Anterior cingulate cortex (tissue), 58 donors: ENCODE measurements around the gene RPH3AL.
"Not testable (repeated sequence)": the region's sequence is repeated elsewhere in the genome, so short reads cannot be mapped to it uniquely, and the experiment has no call there.

Experiments used
- DNase-seq, 58 donors: peaks; one replicate each; lab custom pipeline; 2025; lab: John Stamatoyannopoulos, UW

The RPH3AL gene

DNA sequence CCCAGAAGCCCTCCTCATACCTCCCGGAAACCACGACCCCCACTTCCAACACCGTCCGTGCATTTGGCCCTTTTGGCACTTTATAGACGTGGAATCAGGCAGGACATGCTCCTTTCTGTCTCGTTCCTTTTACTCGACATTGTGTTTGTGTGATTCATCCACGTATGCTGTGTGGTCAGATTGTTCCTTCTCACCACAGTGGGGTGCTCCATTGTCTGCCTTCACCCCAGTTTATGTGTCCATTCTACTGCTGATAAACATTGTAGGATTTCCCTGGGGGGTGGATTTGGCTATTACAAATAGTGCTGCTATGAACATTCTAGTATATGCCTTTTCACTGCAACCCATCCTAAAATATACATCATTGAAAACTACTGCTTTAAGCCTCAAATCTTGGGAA, 28.9 kb upstream of the RPH3AL start:
- no peak for DNase-seq

DNA sequence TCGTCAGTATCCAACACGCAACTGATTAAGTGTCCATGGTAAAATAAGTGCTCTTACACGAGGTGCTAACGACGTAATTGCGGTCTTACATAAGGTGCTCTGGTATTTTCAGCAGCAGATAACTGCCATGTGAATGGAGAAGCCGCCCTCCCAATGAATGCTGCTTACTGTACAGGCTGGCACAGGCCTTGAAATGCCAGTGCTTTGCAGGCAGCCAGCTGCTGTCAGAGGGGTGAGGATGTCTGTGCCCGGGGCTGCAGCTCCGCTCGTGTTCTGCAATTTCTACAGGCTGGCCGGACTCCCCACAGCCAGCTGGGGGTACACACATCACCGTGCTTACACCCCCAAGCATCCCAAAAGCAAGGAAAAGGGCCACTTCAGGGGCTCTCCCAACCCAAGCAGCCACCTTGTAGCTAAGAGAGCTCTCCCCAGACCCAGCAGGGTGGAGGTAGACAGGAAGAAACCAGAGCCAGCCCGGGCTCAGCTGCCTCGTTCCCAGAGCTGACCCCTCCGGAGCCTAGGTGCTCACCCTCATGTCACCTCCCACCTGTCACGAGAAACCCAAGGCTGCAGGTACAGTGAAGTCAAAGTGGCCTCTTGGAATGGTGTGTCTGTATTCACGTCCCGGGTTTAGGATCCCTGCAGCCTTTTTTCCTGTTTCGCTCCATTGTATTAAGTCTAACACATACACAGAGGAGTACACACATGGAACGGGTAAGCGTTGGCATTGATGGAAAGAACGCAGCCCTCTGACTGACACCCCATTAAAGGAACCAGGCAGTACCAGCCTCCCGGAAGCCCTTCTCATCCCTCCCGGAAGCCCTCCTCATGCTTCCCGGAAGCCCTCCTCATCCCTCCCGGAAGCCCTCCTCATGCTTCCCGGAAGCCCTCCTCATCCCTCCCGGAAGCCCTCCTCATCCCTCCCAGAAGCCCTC, 27.2 kb upstream of the RPH3AL start:
- DNase-seq: no peak

DNA sequence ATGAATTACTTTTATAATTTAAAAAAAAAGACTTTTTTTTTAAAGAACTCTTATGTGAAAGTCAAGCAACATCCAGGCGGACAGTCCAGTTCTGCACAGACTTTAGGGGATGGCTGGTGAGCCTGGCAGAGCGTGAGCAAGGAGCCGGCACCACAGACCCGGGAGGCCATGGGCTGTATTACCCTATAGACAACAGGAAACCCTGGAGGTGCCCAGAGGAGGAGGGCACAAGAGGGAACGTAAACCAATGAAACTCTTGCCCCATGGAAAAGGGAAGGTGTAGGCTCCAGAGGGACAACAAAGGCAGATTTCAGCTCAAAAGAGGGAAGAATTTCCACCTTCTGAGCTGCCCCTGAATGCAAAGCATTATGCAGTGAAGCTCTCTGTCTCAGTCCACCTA, 25.5 kb upstream of the RPH3AL start:
- no peak for DNase-seq

DNA sequence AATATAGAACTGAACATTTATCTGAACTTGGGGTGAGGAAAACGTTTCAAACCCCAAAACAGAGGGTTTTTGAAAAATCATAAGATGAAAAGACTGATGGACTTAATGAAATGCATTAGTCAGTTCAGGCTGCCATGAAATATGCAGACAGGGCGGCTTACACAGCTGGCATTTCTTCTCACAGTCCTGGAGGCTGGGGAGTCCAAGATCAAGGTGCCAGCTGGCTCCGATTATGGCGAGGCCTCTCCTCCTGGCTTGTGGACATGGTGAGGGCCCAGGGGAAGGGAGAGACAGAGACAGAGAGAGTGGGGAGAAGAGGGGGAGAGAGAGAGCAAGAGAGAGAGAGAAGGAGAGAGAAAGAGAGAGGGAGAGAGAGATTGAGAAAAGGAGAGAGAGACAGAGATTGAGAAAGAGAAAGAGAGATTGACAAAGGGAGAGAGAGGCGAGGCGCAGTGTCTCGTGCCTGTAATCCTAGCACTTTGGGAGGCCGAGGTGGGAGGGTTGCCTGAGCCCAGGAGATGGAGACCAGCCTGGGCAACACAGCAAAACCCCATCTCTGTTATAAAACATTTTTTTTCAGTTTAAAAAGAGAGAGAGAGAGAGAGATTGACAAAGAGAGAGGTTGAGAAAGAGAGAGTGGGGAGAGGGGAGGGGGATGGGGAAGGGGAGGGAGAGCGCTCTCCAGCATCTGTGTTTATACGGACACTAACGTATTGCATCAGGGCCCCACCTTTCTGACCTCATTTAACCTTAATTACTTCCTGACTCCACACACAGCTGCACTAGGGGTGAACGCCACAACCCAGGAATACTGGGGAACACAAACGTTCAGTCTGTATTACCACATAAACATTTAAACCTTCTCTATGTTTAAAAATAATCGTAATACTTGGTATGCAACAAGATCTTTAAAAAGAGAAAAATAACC, 24.6 kb upstream of the RPH3AL start:
- DNase-seq: no peak

DNA sequence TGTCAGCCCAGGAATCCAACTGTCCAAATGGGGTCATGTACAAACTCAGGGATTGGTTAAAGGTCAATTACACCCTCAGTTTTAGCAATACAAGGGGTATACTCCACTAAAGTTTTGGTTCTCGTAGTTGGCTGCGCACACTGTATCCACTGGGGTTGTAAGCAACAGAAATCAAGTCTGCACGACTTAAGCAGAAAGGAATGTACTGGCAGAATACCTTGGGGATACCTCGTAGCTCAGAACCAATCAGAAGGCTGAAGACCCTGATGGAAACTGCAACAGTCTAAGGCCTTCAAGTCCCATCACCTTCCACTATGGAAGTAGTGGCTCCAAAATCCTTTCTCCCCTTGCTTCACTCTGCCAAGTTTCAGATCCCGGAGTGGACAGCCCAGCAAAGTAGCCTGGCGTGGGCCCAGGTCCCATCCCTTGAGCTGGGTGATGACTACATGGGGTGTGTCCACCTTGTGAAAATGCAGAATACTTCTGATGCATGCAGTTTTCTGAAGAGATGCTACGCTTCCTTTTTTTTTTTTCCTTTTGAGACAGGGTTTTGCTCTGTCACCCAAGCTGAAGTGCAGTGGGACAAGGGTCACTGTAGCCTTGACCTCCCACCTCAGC, 21.1 kb upstream of the RPH3AL start:
- no peak for DNase-seq

DNA sequence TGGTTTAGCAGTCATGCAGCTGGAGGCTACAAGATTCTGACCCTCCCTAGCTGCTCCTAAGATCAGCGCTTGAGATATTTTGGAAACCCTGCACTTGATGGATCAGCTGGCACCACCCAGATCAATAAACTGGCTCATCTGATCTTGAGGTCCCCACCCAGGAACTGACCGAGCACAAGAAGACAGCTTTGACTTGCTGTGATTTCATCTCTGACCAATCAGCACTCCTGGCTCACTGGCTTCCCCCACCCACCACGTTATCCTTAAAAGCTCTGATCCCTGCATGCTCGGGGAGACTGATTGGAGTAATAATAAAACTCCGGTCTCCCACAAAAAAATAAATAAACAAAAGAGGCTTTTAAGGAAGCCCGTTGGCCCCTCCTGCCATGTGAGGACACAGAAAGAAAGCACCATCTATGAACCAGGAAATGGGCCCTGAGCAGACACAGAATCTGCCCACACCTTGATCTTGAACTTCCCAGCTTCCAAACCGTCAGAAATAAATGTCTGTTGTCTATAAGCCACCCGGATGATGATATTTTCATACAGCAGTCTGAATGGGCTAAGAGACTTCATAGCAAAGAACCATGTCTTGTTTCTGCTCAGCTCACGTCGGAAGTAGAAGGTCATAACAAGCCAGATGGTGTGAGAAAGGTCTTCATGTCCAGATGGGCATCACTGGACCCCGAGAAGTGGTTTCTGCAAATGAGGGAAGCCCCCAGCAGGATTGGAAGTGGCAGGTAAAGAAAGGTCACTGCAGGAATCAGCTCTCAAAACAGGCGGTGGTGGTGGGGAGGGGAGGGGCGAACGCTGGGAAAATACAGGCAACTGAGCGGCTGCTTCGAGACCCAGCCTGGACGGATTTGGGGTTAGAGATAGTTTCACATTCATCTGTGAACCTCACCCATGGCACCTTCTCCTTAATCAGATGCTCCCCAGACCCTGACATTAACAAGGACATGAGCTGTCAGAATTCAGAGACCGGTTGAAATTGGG, 19.8 kb upstream of the RPH3AL start:
- DNase-seq: no peak

DNA sequence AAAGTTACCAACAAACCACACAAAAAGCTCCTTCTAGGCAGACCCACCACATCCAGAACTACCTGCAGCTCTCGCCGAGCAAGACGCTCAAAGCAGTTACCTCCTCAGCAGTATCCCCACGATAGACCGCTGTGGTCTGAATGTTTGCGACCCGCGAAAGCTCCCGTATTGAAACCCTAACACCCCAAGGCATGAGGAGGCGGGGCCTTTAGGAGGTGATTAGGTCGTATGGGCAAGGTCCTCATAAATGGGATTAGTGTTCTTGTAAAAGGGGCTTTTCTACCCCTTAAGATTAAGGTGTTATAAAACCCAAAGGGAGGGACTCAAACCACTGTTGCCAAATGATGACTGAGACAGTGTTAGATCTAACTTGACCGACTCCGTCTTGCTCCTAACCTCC, 19.0 kb upstream of the RPH3AL start:
- no peak for DNase-seq

DNA sequence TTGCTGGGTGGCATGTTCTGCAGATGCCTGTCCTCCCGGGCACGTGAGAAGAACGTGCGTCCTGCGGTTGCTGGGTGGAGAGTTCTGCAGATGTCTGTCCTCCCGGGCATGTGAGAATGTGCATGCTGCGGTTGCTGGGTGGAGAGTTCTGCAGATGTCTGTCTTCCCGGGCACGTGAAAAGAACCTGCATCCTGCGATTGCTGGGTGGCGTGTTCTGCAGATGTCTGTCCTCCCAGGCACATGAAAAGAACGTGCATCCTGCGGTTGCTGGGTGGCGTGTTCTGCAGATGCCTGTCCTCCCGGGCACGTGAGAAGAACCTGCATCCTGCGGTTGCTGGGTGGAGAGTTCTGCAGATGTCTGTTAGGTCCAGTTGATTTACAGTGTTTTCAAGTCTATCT, 15.0 kb upstream of the RPH3AL start:
- DNase-seq: not testable (repeated sequence)

DNA sequence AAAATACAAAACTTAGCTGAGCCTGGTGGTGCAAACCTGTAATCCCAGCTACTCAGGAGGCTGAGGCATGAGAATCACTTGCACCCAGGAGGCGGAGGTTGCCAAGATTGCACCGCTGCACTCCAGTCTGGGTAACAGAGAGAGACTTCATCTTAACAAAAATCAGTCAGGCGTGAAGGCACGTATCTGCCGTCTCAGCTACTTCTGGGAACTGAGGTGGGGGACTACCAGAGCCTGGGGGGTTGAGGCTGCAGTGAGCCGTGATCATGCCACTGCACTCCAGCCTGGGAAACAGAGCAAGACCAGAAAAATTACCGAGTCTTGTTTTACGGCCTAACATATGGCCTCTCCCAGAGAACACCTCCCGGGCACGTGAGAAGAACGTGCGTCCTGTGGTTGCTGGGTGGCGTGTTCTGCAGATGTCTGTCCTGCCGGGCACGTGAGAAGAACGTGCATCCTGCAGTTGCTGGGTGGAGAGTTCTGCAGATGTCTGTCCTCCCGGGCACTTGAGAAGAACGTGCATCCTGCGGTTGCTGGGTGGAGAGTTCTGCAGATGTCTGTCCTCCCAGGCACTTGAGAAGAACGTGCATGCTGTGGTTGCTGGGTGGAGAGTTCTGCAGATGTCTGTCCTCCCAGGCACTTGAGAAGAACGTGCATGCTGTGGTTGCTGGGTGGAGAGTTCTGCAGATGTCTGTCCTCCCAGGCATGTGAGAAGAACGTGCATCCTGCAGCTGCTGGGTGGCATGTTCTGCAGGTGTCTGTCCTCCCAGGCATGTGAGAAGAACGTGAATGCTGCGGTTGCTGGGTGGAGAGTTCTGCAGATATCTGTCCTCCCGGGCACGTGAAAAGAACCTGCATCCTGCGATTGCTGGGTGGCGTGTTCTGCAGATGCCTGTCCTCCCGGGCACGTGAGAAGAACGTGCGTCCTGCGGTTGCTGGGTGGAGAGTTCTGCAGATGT, 14.3 kb upstream of the RPH3AL start:
- DNase-seq: not testable (repeated sequence)

DNA sequence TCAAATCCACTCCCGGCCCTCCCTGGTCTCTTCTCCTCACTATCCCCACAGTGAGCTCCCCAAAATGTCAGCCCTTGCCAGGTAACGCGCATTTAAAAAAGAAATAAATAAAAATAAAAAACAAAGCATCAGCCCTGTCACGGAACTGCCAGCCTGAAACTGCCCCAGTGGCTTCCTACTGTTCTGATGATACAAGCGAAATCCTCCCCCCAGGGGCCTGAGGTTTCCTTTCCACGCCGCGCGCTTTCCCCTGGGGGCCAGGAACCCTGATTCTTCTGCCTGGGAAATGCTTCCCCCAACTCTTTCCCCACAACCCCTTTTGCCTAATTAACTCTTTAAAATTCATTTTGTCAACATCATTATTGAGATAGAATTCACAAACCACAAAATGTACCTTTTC, 12.2 kb upstream of the RPH3AL start:
- no peak for DNase-seq

DNA sequence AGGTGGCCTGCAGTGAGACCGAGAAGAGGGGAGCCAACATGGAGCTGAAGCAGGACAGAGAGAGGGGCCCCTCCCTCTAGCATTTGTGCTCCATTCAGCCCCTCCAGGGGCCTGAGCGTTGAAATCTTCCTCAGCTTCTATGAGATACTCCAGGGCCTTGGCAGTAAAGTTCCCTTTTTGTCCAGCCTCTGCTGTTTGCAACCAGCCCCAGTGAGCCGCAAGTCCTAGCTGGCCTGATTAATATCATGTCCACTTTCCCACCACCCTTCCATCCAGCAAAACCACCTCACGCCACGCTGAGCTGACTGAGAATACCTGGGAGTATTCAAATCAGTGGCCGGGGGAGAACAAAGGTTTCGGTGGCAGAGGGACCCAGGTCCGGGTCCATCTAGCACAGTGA, 11.7 kb upstream of the RPH3AL start:
- DNase-seq: no peak

DNA sequence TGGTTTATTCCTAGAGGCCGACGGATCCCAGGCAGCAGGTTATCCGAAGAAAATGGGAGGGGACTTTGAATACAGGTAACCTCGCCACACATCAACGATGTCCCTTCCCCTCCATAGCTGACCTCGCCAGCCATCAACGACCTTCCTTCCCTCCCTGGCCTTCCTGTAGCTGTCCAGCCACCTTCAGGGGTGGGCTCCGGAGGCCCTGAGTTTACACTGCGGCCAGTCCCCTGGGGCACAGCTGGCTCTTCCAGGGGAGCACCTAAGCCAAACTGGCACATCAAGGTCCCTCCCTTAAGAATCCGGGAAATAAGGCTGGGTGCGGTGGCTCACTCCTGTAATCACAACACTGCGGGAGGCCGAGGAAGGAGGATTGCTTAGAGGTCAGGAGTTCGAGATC, 10.1 kb upstream of the RPH3AL start:
- no peak for DNase-seq

DNA sequence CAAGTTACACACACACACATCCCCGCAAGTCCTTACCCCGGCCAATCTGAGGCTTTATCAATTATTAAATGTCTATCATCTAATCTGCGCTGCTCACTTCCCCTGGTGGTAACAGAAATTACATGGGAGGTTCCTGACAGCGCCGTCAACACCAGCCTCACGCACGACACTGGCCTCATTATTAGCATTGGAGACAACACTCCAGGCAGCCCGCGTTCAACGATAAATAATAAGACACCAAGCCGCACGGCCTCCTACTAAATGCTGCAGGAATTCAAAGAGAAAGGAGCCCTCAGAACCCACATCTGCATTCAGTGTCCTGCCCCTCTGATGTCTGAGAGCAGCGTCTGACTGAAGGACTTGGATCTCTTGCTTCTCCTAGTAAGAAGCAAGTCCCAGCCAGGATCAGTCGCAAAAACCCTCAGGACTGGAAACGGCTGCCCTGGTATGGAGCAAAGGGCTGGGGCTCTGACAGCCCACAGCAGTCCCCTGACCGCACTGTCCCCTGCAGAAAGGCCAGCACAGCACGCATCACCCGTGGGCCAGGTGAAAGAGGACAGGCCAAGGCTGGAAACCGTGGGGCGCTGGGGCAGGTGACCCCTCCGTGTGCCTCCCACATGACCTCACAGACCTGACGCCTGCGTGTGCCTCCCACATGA, 7.6 kb upstream of the RPH3AL start:
- DNase-seq: no peak

DNA sequence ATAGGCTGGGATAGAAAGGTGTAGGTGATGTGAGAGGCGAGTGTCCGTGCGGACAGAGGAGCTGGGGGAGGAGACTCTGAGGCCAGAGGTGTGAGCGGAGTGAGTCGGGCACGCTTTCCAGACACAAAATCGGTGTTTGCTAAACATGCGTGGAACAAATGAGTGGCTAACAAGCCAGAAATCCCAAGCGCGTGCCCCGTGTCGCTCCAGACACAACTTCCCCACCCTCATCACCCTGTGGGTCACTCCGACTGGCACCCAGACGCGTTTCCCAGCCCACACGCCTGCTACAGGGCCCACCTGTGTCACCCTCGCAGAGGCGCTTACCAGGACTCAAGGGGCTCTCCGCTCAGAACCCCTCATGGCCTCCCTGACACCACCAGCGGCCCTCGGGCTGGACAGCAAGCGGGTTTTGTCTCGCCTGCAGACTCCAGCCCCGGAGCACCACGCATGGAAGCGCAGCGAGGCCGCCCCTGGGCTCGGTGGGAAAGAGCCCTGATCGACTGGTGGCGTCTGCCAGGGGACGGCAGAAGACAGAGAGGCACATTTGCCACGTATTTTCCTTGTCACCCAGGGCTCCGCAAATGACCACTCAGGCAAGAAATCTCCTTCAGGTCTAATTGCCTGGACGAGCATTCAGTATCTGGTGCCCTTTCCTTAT, 6.0 kb upstream of the RPH3AL start:
- DNase-seq: no peak

DNA sequence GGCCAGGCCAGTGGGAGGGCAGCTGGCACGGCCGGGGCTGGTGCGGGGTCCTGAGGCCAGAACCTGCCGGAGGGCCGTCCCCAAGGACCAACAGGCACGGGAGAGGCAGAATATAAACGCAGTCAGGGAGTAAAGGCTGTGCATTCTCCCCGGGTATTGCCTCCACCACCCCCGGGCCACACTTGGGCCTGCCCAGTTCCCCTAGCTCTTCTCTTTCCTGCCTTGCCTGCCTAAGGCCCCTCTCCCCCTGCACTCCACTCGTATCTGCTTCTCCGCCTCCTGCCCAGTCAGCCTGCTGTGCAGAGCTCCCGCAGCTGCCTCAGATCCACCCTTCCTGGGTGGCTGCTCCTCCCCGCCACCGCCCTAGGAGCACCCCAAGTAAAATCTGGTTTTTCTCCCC, 5.0 kb upstream of the RPH3AL start:
- no peak for DNase-seq

DNA sequence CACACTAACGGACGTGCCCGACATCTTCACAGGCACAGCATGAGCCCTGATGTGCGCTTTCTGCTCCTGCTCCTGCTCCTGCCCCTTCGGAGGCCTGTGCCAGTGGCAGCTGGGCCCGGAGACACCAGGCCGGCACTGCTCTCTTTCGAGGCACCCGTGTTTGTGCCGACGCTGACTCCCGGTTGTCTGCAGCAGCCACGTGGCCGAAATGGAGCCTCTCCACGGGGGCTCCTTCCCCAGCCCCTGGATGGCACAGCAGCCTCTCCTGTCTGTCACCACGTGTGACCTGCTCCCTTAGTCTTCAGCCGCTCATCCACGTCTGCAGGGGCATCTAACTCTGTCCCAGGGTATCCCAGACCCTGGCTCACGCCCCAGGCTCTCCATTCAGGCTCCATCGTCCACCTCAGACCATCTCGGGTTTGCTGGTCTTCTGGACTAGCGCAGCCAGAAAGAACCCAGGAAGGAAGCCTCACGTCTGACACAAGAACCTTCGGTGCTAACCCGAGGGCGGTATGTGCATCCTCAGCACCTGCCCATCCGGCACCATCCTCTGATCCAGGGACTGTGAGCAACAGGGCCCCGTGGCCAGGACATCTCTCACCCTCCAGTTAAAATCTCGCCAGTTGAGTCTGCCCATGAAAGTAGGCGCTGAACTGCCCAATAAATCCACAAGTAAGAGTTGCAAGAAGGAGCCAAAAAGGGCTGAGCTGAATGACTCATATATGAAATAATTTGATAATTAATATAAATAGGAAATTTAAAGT, 4.2 kb upstream of the RPH3AL start:
- DNase-seq: no peak
